Panc1 (cell line): Measurements from ENCODE around the gene LAMC2.

ENCODE experiments used
- POLR2AphosphoS5 ChIP-seq: IDR thresholded peaks from 2 replicates; pipeline ENCODE4 v1.6.1; 2012; ENCODE audit warnings: mild to moderate bottlenecking, low read depth, low read length, moderate library complexity
- SIN3A ChIP-seq: IDR thresholded peaks from 2 replicates; pipeline ENCODE4 v1.6.1; 2012; ENCODE audit warnings: low read depth, mild to moderate bottlenecking, low read length, moderate library complexity, borderline replicate concordance; ENCODE audit not compliant: insufficient read depth
- TCF7L2 ChIP-seq: IDR thresholded peaks from 2 replicates; pipeline ENCODE4 v1.6.1; 2011; ENCODE audit warnings: mild to moderate bottlenecking, low read depth, low read length, inconsistent platforms
- TF ChIP-seq, protein P1 (sequence below): fragments of 450-650 bp; IDR thresholded peaks from 2 replicates; pipeline ENCODE4 v1.5.1; 2017; ENCODE audit warnings: mild to moderate bottlenecking
- TF ChIP-seq, protein P2 (sequence below), 2 experiments: IDR thresholded peaks; 2 replicates each; pipeline ENCODE4 v1.6.1; 2011 to 2012; ENCODE audit warnings: low read depth in 2 of 2, control low read depth in 1 of 2, low read length in 1 of 2, mild to moderate bottlenecking in 1 of 2, moderate library complexity in 1 of 2; ENCODE audit not compliant: insufficient read depth in 1 of 2

DNA sequence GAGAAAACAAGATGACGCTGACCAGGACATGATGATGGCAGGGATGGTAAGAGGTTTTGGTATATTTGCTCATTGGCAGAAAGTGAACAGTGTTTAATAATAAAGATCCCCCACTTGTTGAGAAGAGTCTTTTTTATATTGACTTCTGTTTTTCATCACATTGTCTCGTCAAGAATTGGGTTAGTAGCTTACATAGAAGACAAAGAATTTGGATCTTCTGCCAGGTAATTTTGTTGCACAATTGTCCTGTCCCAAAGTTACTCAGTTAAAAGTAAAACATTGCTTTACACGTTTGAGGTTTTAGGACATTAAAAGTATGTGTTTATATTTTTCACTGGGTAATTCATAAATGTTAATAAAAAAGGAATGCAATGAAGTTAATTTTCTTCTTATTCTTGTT is 48.3 kb upstream of the LAMC2 start:
- TF ChIP-seq, protein P1, sequence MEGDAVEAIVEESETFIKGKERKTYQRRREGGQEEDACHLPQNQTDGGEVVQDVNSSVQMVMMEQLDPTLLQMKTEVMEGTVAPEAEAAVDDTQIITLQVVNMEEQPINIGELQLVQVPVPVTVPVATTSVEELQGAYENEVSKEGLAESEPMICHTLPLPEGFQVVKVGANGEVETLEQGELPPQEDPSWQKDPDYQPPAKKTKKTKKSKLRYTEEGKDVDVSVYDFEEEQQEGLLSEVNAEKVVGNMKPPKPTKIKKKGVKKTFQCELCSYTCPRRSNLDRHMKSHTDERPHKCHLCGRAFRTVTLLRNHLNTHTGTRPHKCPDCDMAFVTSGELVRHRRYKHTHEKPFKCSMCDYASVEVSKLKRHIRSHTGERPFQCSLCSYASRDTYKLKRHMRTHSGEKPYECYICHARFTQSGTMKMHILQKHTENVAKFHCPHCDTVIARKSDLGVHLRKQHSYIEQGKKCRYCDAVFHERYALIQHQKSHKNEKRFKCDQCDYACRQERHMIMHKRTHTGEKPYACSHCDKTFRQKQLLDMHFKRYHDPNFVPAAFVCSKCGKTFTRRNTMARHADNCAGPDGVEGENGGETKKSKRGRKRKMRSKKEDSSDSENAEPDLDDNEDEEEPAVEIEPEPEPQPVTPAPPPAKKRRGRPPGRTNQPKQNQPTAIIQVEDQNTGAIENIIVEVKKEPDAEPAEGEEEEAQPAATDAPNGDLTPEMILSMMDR, result no peak
- TF ChIP-seq, protein P2, sequence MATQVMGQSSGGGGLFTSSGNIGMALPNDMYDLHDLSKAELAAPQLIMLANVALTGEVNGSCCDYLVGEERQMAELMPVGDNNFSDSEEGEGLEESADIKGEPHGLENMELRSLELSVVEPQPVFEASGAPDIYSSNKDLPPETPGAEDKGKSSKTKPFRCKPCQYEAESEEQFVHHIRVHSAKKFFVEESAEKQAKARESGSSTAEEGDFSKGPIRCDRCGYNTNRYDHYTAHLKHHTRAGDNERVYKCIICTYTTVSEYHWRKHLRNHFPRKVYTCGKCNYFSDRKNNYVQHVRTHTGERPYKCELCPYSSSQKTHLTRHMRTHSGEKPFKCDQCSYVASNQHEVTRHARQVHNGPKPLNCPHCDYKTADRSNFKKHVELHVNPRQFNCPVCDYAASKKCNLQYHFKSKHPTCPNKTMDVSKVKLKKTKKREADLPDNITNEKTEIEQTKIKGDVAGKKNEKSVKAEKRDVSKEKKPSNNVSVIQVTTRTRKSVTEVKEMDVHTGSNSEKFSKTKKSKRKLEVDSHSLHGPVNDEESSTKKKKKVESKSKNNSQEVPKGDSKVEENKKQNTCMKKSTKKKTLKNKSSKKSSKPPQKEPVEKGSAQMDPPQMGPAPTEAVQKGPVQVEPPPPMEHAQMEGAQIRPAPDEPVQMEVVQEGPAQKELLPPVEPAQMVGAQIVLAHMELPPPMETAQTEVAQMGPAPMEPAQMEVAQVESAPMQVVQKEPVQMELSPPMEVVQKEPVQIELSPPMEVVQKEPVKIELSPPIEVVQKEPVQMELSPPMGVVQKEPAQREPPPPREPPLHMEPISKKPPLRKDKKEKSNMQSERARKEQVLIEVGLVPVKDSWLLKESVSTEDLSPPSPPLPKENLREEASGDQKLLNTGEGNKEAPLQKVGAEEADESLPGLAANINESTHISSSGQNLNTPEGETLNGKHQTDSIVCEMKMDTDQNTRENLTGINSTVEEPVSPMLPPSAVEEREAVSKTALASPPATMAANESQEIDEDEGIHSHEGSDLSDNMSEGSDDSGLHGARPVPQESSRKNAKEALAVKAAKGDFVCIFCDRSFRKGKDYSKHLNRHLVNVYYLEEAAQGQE (IDR thresholded peaks at IDR 0.05; ENCODE audit: insufficient read depth in 1 of 2, low read depth in 2 of 2, low read length in 1 of 2), result no peak
- TF ChIP-seq POLR2AphosphoS5 (no peak), SIN3A (no peak), TCF7L2 (no peak)
